ENCODE results near the gene SLC9A1.

- no peak for TF ChIP-seq POLR2A (IDR thresholded peaks at IDR 0.05)
- TF ChIP-seq CTCF (IDR thresholded peaks at IDR 0.05): no peak
Measured at GRCh38 chr1:27106561-27107323, 48.2 kb downstream of the SLC9A1 start.

All from right lobe of liver (tissue), 4 donors.